HL-60 (cell line): ENCODE data around the gene NPY.

Experiments used
- DNase-seq, 2 experiments: peaks; one replicate each; pipeline ENCODE4 v3.0.0-alpha.2; 2010 to 2020; ENCODE audit warnings: low read depth in 1 of 2, low spot score in 1 of 2
- H3K27ac ChIP-seq: fragments of 250-450 bp; sonication (Bioruptor Pico); replicated peaks from 2 replicates; pipeline ENCODE4 v1.5.1; 2020; ENCODE audit warnings: mild to moderate bottlenecking, moderate library complexity
- H3K27me3 ChIP-seq: fragments of 250-450 bp; sonication (Bioruptor Pico); 2 replicates; pipeline ENCODE4 v1.5.1; 2021; ENCODE audit warnings: mild to moderate bottlenecking, moderate library complexity; ENCODE audit not compliant: insufficient read depth, poor library complexity, severe bottlenecking
- H3K4me3 ChIP-seq: replicated peaks from 2 replicates; pipeline ENCODE4 v1.5.1; 2011; ENCODE audit warnings: mild to moderate bottlenecking, control low read depth, low read length; ENCODE audit not compliant: insufficient read depth
- CTCF ChIP-seq: IDR thresholded peaks from one replicate; pipeline ENCODE4 v1.5.1; 2011; ENCODE audit warnings: low read length, control low read depth, inconsistent platforms; ENCODE audit not compliant: insufficient read depth
- GABPA ChIP-seq: IDR thresholded peaks from 2 replicates; pipeline ENCODE4 v1.6.1; 2012; ENCODE audit warnings: low read depth
- POLR2AphosphoS5 ChIP-seq: IDR thresholded peaks from 2 replicates; pipeline ENCODE4 v1.6.1; 2012; ENCODE audit warnings: low read depth
- SPI1 ChIP-seq: IDR thresholded peaks from 2 replicates; pipeline ENCODE4 v1.6.1; 2012; ENCODE audit warnings: low read depth, mild to moderate bottlenecking, borderline replicate concordance
- TF ChIP-seq, protein P1 (sequence below): IDR thresholded peaks from 2 replicates; pipeline ENCODE4 v1.6.1; 2012; ENCODE audit warnings: low read depth; ENCODE audit not compliant: insufficient replicate concordance

Gene NPY

GRCh38 chr7:24337180-24337579, 53.2 kb downstream of the NPY start:
- no peak for DNase-seq
- no peak overlapping the region for H3K4me3 ChIP-seq
- H3K27ac ChIP-seq = no peak overlapping the region
- H3K27me3 ChIP-seq = no peaks in the 10 kb centered on the region
- TF ChIP-seq, protein P1, sequence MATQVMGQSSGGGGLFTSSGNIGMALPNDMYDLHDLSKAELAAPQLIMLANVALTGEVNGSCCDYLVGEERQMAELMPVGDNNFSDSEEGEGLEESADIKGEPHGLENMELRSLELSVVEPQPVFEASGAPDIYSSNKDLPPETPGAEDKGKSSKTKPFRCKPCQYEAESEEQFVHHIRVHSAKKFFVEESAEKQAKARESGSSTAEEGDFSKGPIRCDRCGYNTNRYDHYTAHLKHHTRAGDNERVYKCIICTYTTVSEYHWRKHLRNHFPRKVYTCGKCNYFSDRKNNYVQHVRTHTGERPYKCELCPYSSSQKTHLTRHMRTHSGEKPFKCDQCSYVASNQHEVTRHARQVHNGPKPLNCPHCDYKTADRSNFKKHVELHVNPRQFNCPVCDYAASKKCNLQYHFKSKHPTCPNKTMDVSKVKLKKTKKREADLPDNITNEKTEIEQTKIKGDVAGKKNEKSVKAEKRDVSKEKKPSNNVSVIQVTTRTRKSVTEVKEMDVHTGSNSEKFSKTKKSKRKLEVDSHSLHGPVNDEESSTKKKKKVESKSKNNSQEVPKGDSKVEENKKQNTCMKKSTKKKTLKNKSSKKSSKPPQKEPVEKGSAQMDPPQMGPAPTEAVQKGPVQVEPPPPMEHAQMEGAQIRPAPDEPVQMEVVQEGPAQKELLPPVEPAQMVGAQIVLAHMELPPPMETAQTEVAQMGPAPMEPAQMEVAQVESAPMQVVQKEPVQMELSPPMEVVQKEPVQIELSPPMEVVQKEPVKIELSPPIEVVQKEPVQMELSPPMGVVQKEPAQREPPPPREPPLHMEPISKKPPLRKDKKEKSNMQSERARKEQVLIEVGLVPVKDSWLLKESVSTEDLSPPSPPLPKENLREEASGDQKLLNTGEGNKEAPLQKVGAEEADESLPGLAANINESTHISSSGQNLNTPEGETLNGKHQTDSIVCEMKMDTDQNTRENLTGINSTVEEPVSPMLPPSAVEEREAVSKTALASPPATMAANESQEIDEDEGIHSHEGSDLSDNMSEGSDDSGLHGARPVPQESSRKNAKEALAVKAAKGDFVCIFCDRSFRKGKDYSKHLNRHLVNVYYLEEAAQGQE = no peak
- TF ChIP-seq SPI1 (no peak), POLR2AphosphoS5 (no peak), GABPA (no peak), CTCF (no peak)

- no peak for TF ChIP-seq GABPA
- no peak for DNase-seq
- Histone ChIP-seq H3K4me3 (no peak overlapping the region), H3K27ac (no peak overlapping the region), H3K27me3 (no peaks in the 10 kb centered on the region)
Measured at GRCh38 chr7:24339575-24339974, 55.6 kb downstream of the NPY start.

DNA sequence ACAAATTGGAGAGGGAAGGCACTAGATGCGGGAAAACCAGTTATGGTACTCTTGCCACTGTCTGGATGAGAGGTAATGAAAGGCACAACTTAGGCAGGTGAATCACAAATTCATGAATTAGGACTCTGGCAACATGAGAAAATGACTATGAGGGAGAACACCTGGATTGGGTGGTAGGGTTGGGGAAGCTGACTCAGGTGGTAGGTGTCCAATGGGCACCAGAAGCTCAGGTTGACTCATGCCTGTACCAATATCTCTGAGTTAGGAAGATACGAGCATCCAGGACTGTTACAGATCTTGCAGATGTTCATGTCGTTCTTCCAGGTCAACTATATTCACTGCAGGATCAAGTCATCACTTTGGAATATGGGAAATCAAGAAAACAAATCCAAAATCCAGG, 56.7 kb downstream of the NPY start:
- H3K4me3 ChIP-seq = no peak overlapping the region
- no peak for TF ChIP-seq GABPA
- no peak for TF ChIP-seq POLR2AphosphoS5
- TF ChIP-seq, protein P1 = no peak
- TF ChIP-seq SPI1 = no peak
- no peak for TF ChIP-seq CTCF

More for the DNA sequence above, 56.7 kb downstream of the NPY start:
- Histone ChIP-seq H3K27ac (no peak overlapping the region), H3K27me3 (peaks cover 2% of the 10 kb centered on the region)
- DNase-seq = no peak
